Measurements from ENCODE around the gene CSDE1. TPM values are rescaled to one million over a fixed set of nuclear protein-coding genes. Genes with fewer than 3 reads are reported as not detected.

Gene CSDE1
- total RNA-seq, 1 donor from 2014 or later: 606 TPM

Other genes with a start within 250 kb of the CSDE1 start
- gene TRIM33, start 246.8 kb downstream of the CSDE1 start, total RNA-seq: 66.5 and 68.7 TPM in 2 replicates
- 57.6 and 58.5 TPM in 2 replicates for gene BCAS2, start 176.4 kb downstream of the CSDE1 start, total RNA-seq
- 10.4 and 10.6 TPM in 2 replicates for gene DENND2C, start 87.9 kb downstream of the CSDE1 start, total RNA-seq
- not detected in 2 replicates for gene AMPD1, start 62.4 kb downstream of the CSDE1 start, total RNA-seq
- gene NRAS, start 41.2 kb downstream of the CSDE1 start, total RNA-seq: 58.9 and 59.1 TPM in 2 replicates
- 52.0 and 60.0 TPM in 2 replicates for gene SIKE1, start 22.7 kb upstream of the CSDE1 start, total RNA-seq
- not detected in 2 replicates for gene SYCP1, start 96.9 kb upstream of the CSDE1 start, total RNA-seq